Natural killer cell (primary cell): Measurements from ENCODE around the gene CDC42BPA. TPM values are rescaled to one million over a fixed set of nuclear protein-coding genes. Genes with fewer than 3 reads are reported as not detected.

Experiments
- ATAC-seq, 3 donors: fragments of 150-1000 bp in 2 of 3; fragments of 200-7000 bp in 1 of 3; cut with Tn5 transposase; 1 replicate in 1 of 3; 2 replicates in 2 of 3; pipeline ENCODE4 v1.10.0; 2021; ENCODE audit warnings: mild to moderate bottlenecking in 2 of 3, moderate library complexity in 2 of 3
- DNase-seq, 2 donors: peaks; one replicate each; pipeline versions ENCODE4 v3.0.0 to v3.0.0-alpha.2; 2013 to 2021; ENCODE audit warnings: mixed read lengths in 1 of 2
- H3K27ac ChIP-seq: one replicate; pipeline ENCODE4 v1.5.1; 2013; ENCODE audit warnings: mild to moderate bottlenecking, low read length
- H3K27me3 ChIP-seq: one replicate; pipeline ENCODE4 v1.6.1; 2013; ENCODE audit warnings: low read length; ENCODE audit not compliant: control insufficient read depth, insufficient read depth
- H3K36me3 ChIP-seq: one replicate; pipeline ENCODE4 v1.6.1; 2013; ENCODE audit warnings: low read length; ENCODE audit not compliant: control insufficient read depth, insufficient read depth
- H3K4me1 ChIP-seq: one replicate; pipeline ENCODE4 v1.6.1; 2013; ENCODE audit warnings: low read length; ENCODE audit not compliant: control insufficient read depth, insufficient read depth
- H3K4me3 ChIP-seq: one replicate; pipeline ENCODE4 v1.5.1; 2013; ENCODE audit warnings: low read length
- H3K9me3 ChIP-seq: one replicate; pipeline ENCODE4 v1.6.1; 2013; ENCODE audit warnings: low read length; ENCODE audit not compliant: control insufficient read depth, insufficient read depth
- H3K27ac Mint-ChIP-seq, 2 donors: one replicate each; pipeline ENCODE4 v1.8.0; 2022; ENCODE audit warnings: mild to moderate bottlenecking in 2 of 2, mixed read lengths in 2 of 2, moderate library complexity in 1 of 2
- H3K27me3 Mint-ChIP-seq, 2 donors: one replicate each; pipeline ENCODE4 v1.8.0; 2022; ENCODE audit warnings: low read depth in 2 of 2, mixed read lengths in 2 of 2
- H3K36me3 Mint-ChIP-seq: one replicate; pipeline ENCODE4 v1.8.0; 2022; ENCODE audit warnings: mixed read lengths
- H3K4me1 Mint-ChIP-seq, 2 donors: one replicate each; pipeline ENCODE4 v1.8.0; 2022; ENCODE audit warnings: mixed read lengths in 2 of 2
- H3K4me3 Mint-ChIP-seq: one replicate; pipeline ENCODE4 v1.8.0; 2022; ENCODE audit warnings: mild to moderate bottlenecking, moderate library complexity, mixed read lengths
- H3K9me3 Mint-ChIP-seq, 2 donors: one replicate each; pipeline ENCODE4 v1.8.0; 2022; ENCODE audit warnings: mixed read lengths in 2 of 2
- CTCF ChIP-seq: fragments of 200-600 bp; IDR thresholded peaks from one replicate; pipeline ENCODE4 v1.8.0; 2022; ENCODE audit warnings: antibody characterized with exemption
- WGBS: methylation state at CpG from one replicate; pipeline ENCODE4 v1.1.7; 2013; ENCODE audit warnings: missing lambda C conversion rate; ENCODE audit not compliant: insufficient coverage; 5-methylcytosine and 5-hydroxymethylcytosine counted together
- intact Hi-C: fragments of 100-400 bp; cut with micrococcal nuclease; formaldehyde crosslinking; loops from one replicate; pipeline ENCODE4 v1.14.2; 2022
- total RNA-seq, 4 donors: library from RNA; stranded (reverse); fragments of 120-200 nt in 1 of 4; gene quantifications; one replicate each; pipeline versions ENCODE4 v1.2.3 to v1.2.4, GENCODE V29; 2013 to 2022

Gene CDC42BPA
- total RNA-seq, 3 donors from 2014 or later (not counting 1 experiment from before 2014, with no cell fraction given) = 0.14 to 2.4 (median 0.77) TPM

DNA sequence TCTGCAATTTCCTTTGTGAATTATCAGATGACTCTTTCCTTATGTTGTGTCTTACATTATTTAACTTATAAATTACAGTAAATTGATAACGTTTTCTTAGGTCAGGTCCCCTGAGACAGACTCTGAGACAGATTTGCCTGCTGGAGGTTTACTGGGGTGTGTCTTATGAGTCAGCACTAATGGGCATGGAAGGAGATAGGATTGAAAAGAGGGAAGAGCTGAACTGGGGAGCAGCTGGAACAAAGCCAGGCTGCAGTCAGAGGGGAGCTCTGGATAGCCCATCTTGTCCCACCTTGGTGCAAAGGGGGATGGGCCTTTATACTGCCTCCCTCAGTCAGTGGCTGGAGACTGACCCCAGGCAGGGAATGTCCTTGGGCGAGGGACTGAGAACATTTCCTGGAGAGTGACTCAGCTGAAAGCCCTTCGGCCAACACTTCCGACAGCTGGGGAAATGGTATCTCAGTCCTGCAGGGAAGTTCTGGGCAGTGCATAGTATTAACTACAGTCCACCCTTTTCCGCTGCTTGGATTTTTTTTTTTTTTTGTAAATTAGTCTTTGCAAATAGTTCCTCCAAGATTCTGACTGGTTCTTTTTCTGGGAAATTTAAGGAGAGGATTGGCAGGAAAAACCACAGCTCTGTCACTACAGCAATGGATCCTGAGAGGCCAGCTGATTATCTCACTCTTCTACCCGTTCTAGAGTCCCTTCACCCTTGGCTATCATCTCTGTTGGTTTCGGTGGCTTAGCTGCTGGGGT is 39.1 kb upstream of the CDC42BPA start:
- intact Hi-C loops = no loop called here
- H3K4me3 Mint-ChIP-seq = no peak overlapping the region
- Histone ChIP-seq H3K4me3 (no peak overlapping the region), H3K27ac (no peak overlapping the region), H3K9me3 (no peaks in the 10 kb centered on the region), H3K27me3 (no peaks in the 10 kb centered on the region), H3K4me1 (no peaks in the 10 kb centered on the region), H3K36me3 (no peaks in the 10 kb centered on the region)
- no peak for ATAC-seq
- H3K9me3 Mint-ChIP-seq = no peaks in the 10 kb centered on the region
- peaks cover 4 to 14% of the 10 kb centered on the region in 2 donors for H3K27me3 Mint-ChIP-seq
- no peak for DNase-seq
- no peaks in the 10 kb centered on the region for H3K4me1 Mint-ChIP-seq
- 61% methylated on average over 6 of the region's 7 CpGs for WGBS
- no peaks in the 10 kb centered on the region for H3K36me3 Mint-ChIP-seq
- TF ChIP-seq CTCF = no peak
- no peak overlapping the region for H3K27ac Mint-ChIP-seq

DNA sequence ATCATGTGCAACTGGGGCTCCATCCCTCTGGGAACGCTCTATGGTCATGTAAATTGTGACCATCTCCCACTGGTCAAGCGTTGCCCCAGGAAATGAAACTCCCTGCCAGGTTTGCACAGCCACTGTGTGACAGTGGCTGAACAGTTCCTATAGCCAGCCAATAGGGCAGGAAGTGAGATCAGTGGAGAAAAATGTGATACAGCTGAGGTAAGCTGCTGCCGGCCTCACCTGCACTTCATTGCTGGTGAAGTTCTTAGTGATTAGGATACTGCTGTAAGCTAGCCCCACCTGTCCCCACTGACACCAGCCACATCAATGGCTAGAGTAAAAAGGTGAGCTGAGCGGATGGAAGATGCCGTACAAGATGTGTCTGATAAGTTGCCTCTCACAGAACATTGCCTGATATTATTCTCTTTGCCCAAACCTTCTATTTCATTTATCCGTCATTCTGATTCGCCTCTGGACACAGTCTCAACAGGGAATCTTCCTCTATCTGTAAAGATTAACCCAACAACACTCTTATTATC is 38.4 kb upstream of the CDC42BPA start:
- H3K36me3 ChIP-seq = no peaks in the 10 kb centered on the region
- Mint-ChIP-seq H3K27me3 (peaks cover 4 to 14% of the 10 kb centered on the region in 2 donors), H3K27ac (no peak overlapping the region), H3K4me3 (no peak overlapping the region), H3K4me1 (no peaks in the 10 kb centered on the region), H3K9me3 (no peaks in the 10 kb centered on the region), H3K36me3 (no peaks in the 10 kb centered on the region)
- H3K4me3 ChIP-seq = no peak overlapping the region
- no peaks in the 10 kb centered on the region for H3K9me3 ChIP-seq
- intact Hi-C loops = no loop called here
- TF ChIP-seq CTCF = no peak
- H3K4me1 ChIP-seq = no peaks in the 10 kb centered on the region
- DNase-seq (no peak), ATAC-seq (no peak)
- H3K27me3 ChIP-seq = no peaks in the 10 kb centered on the region
- WGBS = 88% methylated on average over 7 of the region's 7 CpGs
- H3K27ac ChIP-seq = no peak overlapping the region

DNA sequence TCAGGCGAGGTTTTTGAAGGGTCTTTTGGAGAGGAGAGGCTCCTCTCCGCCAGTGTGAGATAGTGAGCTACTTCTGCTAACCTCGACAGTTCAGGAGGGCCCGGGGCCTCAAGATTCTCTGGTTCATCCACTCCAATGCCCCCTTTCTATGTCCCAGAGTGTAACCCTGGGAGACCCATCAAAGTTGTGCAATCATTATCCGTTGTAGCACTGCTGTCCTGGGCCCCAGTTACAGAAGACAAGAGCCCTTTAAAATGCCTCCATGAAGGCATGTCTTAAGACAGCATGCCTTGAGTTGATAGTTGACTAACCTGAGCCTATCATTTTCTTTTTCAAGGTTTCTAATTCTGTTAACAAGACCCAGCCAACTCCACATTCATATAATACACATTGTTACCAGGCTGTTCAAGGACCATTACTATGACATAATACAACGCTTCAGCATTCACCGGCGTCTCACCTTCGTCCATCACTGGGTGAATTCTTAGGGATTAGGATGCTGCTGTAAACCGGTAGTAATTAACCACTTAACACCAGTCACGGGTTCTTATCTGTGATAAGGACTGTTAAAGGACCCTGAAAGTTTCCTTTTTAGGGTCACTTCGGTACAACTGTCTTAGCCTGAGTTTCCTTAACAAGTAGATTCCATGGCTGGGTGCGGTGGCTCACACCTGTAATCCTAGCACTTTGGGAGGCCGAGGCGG is 37.4 kb upstream of the CDC42BPA start:
- no peak for TF ChIP-seq CTCF
- WGBS = 94% methylated on average over 15 of the region's 15 CpGs
- no peak overlapping the region for H3K4me3 Mint-ChIP-seq
- H3K27ac Mint-ChIP-seq = no peak overlapping the region
- H3K9me3 Mint-ChIP-seq = no peaks in the 10 kb centered on the region
- no peak overlapping the region for H3K4me3 ChIP-seq
- no peaks in the 10 kb centered on the region for H3K4me1 Mint-ChIP-seq
- ATAC-seq (no peak), DNase-seq (no peak)
- H3K27me3 Mint-ChIP-seq = peaks cover 4 to 20% of the 10 kb centered on the region in 2 donors
- no peak overlapping the region for H3K27ac ChIP-seq
- no peaks in the 10 kb centered on the region for H3K9me3 ChIP-seq
- intact Hi-C loops = no loop called here
- H3K36me3 Mint-ChIP-seq = no peaks in the 10 kb centered on the region
- no peaks in the 10 kb centered on the region for H3K36me3 ChIP-seq
- H3K27me3 ChIP-seq = no peaks in the 10 kb centered on the region
- H3K4me1 ChIP-seq = no peaks in the 10 kb centered on the region
